DMS53 treated with DMSO at 0.1 percent for 48 hours (cell line): Measurements from ENCODE around the gene NUDT16L1.

ENCODE experiments used
- DNase-seq: peaks from one replicate; lab custom pipeline; 2025; ENCODE audit not compliant: unreplicated experiment; lab: John Stamatoyannopoulos, UW

Gene NUDT16L1

GRCh38 chr16:4693956-4694641, 737 bp downstream of the NUDT16L1 start:
- DNase-seq = no peak

- no peak for DNase-seq
Measured at GRCh38 chr16:4694642-4695451, 1.5 kb downstream of the NUDT16L1 start.

- DNase-seq = no peak
Measured at GRCh38 chr16:4695473-4696171, 2.3 kb downstream of the NUDT16L1 start.

GRCh38 chr16:4696172-4696904, 3.0 kb downstream of the NUDT16L1 start:
- DNase-seq = no peak

GRCh38 chr16:4696905-4697847, 3.8 kb downstream of the NUDT16L1 start:
- no peak for DNase-seq

- DNase-seq = no peak
Measured at GRCh38 chr16:4697848-4698291, 4.5 kb downstream of the NUDT16L1 start.

- DNase-seq = no peak
Measured at GRCh38 chr16:4698321-4699045, 5.1 kb downstream of the NUDT16L1 start.

GRCh38 chr16:4699046-4699556, 5.7 kb downstream of the NUDT16L1 start:
- DNase-seq = no peak

GRCh38 chr16:4700380-4700996, 7.1 kb downstream of the NUDT16L1 start:
- DNase-seq = no peak

GRCh38 chr16:4700997-4701743, 7.8 kb downstream of the NUDT16L1 start:
- no peak for DNase-seq

GRCh38 chr16:4701791-4702465, 8.6 kb downstream of the NUDT16L1 start:
- no peak for DNase-seq

GRCh38 chr16:4702466-4702808, 9.1 kb downstream of the NUDT16L1 start:
- DNase-seq = no peak

GRCh38 chr16:4703906-4704305, 10.5 kb downstream of the NUDT16L1 start:
- DNase-seq = no peak

GRCh38 chr16:4704491-4704890, 11.1 kb downstream of the NUDT16L1 start:
- DNase-seq = no peak

- DNase-seq = no peak
Measured at GRCh38 chr16:4704913-4705312, 11.6 kb downstream of the NUDT16L1 start.

- no peak for DNase-seq
Measured at GRCh38 chr16:4706871-4707270, 13.5 kb downstream of the NUDT16L1 start.

GRCh38 chr16:4709481-4709880, 16.1 kb downstream of the NUDT16L1 start:
- DNase-seq = no peak
